SU-DHL-6 (cell line): Measurements from ENCODE around the gene ST8SIA5.

Experiments used
- EZH2phosphoT487 ChIP-seq: fragments of 200-600 bp; sonication (generic), shearing (Covaris generic); conservative IDR thresholded peaks from 2 replicates; pipeline ENCODE4 v1.6.1; 2018; ENCODE audit warnings: mild to moderate bottlenecking, antibody characterized with exemption, low read length, moderate library complexity, mixed read lengths
- TF ChIP-seq, protein P1 (sequence below): fragments of 200-600 bp; sonication (generic); IDR thresholded peaks from one replicate; pipeline ENCODE4 v1.5.1; 2017; ENCODE audit warnings: antibody characterized with exemption, mild to moderate bottlenecking, low read length, moderate library complexity; ENCODE audit not compliant: insufficient read depth, poor library complexity, severe bottlenecking

DNA sequence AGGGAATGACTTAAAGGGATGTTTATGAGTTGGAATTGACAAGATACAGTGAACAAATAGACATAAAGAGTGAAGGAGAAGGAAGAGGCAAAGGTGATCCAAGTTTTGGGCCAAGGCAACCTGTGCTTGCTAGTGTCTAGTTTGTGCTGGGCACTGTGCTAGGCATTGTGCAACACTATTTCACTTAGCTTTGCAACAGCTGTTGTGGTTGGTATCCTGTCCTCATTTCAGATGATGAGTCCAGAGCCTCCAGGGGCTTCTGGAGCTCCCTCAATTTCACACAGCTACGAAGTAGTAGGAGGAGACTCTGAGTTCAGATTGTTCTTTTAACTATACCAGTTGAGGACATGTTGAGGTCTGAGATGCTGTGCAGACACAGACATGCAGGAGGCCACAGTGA, 81.7 kb downstream of the ST8SIA5 start:
- TF ChIP-seq, protein P1, sequence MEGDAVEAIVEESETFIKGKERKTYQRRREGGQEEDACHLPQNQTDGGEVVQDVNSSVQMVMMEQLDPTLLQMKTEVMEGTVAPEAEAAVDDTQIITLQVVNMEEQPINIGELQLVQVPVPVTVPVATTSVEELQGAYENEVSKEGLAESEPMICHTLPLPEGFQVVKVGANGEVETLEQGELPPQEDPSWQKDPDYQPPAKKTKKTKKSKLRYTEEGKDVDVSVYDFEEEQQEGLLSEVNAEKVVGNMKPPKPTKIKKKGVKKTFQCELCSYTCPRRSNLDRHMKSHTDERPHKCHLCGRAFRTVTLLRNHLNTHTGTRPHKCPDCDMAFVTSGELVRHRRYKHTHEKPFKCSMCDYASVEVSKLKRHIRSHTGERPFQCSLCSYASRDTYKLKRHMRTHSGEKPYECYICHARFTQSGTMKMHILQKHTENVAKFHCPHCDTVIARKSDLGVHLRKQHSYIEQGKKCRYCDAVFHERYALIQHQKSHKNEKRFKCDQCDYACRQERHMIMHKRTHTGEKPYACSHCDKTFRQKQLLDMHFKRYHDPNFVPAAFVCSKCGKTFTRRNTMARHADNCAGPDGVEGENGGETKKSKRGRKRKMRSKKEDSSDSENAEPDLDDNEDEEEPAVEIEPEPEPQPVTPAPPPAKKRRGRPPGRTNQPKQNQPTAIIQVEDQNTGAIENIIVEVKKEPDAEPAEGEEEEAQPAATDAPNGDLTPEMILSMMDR = no peak
- TF ChIP-seq EZH2phosphoT487 = no peak
